ENCODE data around the gene PIGN.

GRCh38 chr18:62182220-62182619 lies 4.6 kb downstream of the PIGN start:
- TF ChIP-seq POLR2A (IDR thresholded peaks at IDR 0.05) (no peak), CTCF (IDR thresholded peaks at IDR 0.05) (no peak)

Data from esophagus squamous epithelium (tissue), 4 donors.